Left renal cortex interstitium (tissue), 4 donors: Measurements from ENCODE around the gene TPGS1. TPM values are rescaled to one million over a fixed set of nuclear protein-coding genes. Genes with fewer than 3 reads are reported as not detected.

Source experiments
- DNase-seq, 4 donors: peaks; one replicate each; pipeline ENCODE4 v3.0.0-alpha.2; 2013; ENCODE audit warnings: low read depth in 4 of 4, low spot score in 2 of 4, missing footprints in 1 of 4
- polyA plus RNA-seq, 4 donors: library from polyadenylated mRNA; unstranded; fragments of 120-200 nt; gene quantifications; one replicate each; pipeline ENCODE4 v1.2.1, GENCODE V29; 2013; ENCODE audit not compliant: insufficient read length in 4 of 4

Gene TPGS1
- polyA plus RNA-seq, 4 donors, result 6.4 to 19.5 (median 14.0) TPM

GRCh38 chr19:536881-537404, 29.6 kb downstream of the TPGS1 start:
- DNase-seq, result no peak

- no peak for DNase-seq
Observed at GRCh38 chr19:538641-539428, 31.5 kb downstream of the TPGS1 start.

GRCh38 chr19:539429-540030, 32.2 kb downstream of the TPGS1 start:
- no peak for DNase-seq

DNA sequence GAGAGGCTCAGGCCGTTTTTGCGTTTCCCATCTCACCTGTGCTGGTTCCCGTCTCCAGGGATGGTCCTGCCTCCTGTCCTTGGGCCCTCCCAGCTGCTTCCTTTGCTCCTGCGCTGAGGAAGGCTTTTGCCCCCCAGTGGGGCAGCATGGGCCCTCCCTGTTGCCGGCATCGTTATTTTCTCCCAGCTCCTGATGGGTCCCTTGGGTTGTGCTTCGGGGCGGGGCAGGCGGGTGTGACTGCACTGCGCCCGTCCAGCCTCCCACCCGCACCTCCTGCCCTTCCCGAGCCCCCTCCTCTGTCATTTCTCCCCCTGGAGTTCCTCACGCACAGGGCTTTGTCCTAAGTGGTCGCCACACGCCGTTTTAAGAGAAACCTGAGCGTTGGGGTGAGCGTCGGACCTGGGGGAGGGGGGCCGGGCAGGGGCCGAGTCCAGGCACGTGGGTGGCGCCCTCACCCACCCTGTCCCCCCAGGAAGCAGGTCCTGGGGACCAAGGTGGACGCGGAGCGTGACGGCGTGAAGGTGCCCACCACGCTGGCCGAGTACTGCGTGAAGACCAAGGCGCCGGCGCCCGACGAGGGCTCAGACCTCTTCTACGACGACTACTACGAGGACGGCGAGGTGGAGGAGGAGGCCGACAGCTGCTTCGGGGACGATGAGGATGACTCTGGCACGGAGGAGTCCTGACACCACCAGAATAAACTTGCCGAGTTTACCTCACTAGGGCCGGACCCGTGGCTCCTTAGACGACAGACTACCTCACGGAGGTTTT, 33.8 kb downstream of the TPGS1 start:
- DNase-seq, result no peak

GRCh38 chr19:541699-542098, 34.4 kb downstream of the TPGS1 start:
- DNase-seq, result no peak

DNA sequence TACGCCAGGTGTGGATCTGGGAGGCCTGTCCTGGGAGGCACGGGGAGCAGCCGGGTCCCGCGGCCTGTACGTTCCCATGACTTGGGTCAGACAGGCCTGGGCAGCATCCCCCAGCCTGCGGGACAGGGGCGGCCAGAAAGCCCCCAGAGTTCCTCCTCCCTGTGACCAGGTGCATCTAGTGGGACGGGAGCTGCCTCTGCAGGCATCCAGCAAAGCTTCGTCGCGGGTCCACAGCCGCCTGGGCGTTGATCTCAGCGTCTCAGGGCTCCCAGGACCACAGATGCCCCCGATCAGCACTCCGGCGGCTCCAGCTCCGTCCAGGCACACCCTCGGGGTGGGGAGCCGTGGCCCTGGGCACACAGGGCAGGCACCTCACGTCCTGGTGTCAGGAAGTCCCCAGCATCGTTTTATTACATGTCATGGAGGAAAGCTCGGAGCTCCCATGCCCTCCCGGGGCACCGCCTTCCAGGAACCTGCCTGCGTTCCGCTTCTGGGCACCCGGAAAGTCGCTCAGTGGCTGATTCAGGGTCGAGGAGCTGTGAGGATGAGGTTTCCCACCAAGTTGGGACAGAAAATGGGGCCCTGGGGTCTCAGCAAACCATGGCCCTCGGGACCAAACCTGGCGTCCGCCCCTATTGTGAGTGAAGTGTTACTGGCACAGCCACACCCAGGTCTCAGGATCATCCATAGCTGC, 35.0 kb downstream of the TPGS1 start:
- no peak for DNase-seq

DNA sequence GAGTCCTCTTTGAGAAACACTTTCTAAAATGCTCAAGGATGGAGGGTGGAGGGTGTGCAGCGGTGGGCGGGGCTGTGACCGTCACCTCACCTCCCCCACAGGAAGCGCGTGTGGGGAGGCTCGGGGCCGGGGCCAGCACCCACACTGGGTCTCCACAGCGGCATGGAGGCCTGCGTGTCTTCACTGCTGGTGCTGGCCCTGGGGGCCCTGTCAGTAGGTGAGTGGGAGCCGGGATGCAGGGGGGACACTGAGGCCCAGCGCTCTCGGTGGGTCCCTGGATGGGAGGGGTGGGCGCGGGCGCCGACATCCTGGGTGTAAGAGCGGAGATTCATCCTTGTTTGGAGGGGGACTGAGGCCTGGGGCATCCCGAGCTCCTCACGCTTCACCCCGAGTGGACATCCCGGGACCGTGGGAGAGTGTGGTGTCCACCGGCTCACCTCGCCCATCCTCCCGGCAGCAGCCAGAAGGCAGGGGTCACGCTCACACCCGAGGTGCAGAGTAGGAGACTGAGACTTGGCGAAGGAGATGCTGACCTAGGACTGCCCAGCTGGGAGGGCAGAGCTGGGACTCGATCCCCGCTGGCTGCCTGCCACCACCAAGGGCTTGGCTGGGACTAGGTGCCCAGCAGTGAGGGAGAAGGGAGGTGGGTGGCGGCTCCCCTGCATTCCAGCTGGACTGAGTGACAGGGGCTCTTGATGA, 36.8 kb downstream of the TPGS1 start, which contains the start of gene GZMM:
TSS of gene GZMM (plus strand) at position 144 of the 699 bp plus-strand sequence. CDS start at position 163, 19 bp downstream.
- DNase-seq, result no peak

DNA sequence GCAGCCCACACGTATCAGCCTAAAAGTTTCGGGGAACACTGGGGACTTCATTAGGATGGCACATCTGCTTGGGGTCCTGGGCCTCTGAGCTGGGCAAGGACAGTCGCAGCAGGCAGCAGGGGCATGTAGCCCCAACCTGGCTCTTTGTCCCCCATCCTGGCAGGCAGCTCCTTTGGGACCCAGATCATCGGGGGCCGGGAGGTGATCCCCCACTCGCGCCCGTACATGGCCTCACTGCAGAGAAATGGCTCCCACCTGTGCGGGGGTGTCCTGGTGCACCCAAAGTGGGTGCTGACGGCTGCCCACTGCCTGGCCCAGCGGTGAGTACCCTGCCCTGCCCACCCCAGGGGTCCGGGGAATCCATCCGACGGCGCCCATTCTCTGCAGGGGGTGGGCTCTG, 39.8 kb downstream of the TPGS1 start:
- no peak for DNase-seq

DNA sequence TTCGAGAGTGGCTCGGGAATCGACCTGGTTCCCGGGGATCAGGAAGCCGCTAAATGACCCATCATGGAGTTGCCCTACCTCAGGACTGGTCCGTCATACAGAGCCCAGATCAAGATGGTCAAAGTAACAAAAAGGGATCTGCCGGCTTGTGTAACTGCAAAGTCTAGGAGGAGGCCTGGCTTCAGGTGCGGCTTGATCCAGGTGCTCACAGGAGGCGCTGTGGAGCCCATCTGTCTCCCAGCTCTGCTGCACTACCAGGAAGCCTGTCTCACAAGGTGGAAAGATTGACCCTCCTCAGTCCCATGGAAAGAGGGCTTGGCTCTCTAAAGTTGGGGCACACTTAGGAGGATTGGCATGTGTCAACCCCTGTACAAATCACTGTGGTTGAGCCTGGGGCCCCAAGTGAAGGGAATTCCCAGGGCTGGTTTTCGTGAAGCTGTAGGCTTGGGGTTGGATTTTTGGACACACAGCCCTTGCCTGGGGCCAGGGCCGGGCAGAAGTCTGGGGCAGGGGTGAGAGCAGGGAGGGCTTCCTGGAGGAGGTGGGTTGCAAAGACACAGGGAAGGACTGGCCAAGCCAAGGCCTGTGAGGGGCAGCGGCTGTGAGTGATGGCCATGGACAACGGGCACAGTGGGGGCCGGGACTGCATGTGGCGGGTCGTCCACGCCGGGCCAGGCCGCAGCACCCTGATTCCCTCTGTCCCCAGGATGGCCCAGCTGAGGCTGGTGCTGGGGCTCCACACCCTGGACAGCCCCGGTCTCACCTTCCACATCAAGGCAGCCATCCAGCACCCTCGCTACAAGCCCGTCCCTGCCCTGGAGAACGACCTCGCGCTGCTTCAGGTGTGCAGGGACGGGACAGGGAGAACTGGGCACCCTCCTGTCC, 40.8 kb downstream of the TPGS1 start:
- DNase-seq, result no peak

DNA sequence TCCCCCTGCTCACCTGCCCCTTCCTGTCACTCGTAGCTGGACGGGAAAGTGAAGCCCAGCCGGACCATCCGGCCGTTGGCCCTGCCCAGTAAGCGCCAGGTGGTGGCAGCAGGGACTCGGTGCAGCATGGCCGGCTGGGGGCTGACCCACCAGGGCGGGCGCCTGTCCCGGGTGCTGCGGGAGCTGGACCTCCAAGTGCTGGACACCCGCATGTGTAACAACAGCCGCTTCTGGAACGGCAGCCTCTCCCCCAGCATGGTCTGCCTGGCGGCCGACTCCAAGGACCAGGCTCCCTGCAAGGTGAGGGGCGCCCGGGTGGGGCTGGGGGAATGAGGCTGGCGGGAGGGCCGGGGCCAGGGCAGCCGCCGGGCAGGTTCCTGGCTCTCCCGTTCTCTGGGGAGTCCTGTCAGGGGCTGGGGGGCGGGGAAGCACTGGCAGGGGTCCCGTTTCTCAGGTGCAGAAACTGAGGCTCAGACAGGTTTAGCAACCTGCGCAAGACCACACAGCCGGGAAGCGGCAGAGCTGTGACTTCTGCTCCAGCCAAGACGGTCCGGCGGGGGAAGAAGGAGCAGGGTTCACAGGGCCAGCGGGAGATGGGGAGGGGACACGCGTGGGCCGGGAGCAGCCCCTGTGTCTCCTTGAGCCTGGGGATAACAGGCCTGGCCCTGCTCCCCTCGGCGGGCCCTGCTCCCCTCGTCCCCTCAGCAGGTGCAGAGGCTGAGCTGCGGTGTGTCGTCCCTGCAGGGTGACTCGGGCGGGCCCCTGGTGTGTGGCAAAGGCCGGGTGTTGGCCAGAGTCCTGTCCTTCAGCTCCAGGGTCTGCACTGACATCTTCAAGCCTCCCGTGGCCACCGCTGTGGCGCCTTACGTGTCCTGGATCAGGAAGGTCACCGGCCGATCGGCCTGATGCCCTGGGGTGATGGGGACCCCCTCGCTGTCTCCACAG, 41.9 kb downstream of the TPGS1 start:
- DNase-seq, result no peak

DNA sequence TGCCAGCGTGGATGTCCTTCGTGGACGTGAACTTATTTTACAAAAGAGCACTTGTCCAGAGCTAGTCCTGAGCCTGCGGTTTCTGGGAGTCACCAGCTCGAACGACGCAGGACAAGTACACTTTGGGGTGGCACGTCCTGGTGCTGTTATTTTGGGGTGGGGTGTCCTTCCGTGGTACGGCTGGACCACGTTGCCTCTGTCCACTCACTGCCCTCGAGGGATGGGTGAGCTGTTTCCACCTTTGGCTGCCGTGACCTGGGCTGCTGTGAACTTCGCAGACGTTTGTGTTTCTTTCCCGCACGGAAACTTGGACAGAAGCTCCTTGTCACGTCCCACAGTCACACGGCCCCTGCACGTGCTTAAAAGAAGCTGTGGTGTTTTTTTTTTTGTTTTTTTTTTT, 47.5 kb downstream of the TPGS1 start:
- no peak for DNase-seq

DNA sequence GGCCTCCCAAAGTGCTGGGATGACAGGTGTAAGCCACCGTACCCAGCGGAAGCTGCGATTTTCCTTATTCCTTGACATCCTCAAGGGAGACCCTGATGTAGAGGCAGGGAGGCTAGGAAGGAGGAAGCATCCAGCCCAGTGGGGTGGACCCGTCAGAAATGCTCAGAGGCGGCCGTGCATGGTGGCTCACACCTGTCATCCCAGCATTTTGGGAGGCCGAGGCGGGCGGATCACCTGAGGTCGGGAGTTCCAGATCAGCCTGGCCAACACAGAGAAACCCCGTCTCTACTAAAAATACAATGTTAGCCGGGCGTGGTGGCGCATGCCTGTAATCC, 48.1 kb downstream of the TPGS1 start:
- no peak for DNase-seq

GRCh38 chr19:556611-557382, 49.5 kb downstream of the TPGS1 start:
- DNase-seq, result no peak

GRCh38 chr19:558770-559439, 51.6 kb downstream of the TPGS1 start:
- no peak for DNase-seq

- no peak for DNase-seq
Observed at GRCh38 chr19:560121-560520, 52.8 kb downstream of the TPGS1 start.

DNA sequence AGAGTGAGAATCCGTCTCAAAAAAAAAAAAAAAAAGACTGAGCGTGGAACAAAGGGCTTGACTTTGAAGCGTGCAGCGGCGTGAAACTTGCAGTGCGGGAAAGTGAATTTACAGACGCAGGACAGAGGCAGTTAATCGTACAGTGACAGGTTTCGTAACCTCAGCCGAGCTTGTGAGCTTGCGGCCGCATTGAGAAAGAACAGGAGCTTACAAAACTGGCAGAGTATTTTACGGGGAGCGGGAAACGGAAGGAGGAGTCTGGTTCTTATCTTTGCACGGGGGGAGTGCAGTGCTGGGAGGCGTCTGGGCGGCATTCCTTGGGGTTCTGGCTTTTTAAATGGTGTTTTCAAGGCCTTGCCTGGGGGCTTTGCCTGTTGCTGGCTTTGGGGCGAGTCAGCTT, 59.1 kb downstream of the TPGS1 start:
- DNase-seq, result no peak

DNA sequence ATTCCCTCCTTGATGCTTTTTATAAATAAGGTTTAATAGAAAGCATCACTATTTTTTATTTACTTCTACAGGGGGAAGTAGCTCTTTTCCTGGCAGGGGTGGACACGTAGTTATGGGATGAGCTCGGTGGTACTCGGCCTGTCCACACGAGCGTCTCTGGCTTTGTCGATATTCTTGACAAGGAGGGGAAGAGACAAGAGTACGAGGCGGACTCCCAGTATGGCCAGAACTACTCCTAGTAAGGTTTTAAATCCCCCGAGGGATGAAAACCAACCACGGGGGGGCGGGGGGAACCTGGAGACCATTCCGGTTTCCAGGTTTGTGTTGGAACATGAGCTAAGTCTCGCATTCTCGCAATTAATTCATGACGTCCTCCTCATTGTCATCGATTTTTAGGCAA, 59.5 kb downstream of the TPGS1 start:
- DNase-seq, result no peak
